B cell (primary cell): ENCODE results near the gene SH3RF1. TPM values are rescaled to one million over a fixed set of nuclear protein-coding genes. Genes with fewer than 3 reads are reported as not detected.

ENCODE experiments used
- ATAC-seq: fragments of 200-7000 bp; cut with Tn5 transposase; one replicate; pipeline ENCODE4 v1.10.0; 2021; ENCODE audit warnings: low read depth, mild to moderate bottlenecking, moderate number of reproducible peaks, moderate library complexity
- CTCF ChIA-PET: fragments of 350-600 bp; sonication (Branson Sonifier 250); formaldehyde crosslinking; loops from one replicate; lab custom pipeline; 2021; ENCODE audit warnings: antibody characterized with exemption, inconsistent platforms; lab: Charles Lee
- POLR2A ChIA-PET: fragments of 350-600 bp; sonication (Branson Sonifier 250); formaldehyde crosslinking; loops from one replicate; lab custom pipeline; 2021; ENCODE audit warnings: antibody characterized with exemption; lab: Charles Lee
- DNase-seq: peaks from one replicate; pipeline ENCODE4 v3.0.0; 2013
- H2AFZ ChIP-seq: 2 replicates; pipeline ENCODE4 v1.6.1; 2012; ENCODE audit warnings: mild to moderate bottlenecking, low read depth, low read length; ENCODE audit not compliant: insufficient read depth, poor library complexity, severe bottlenecking
- H3K27ac ChIP-seq, 2 donors: 1 replicate in 1 of 2; 2 replicates in 1 of 2; pipeline ENCODE4 v1.5.1; 2012 to 2013; ENCODE audit warnings: low read length in 2 of 2, mild to moderate bottlenecking in 2 of 2, moderate library complexity in 1 of 2
- H3K27me3 ChIP-seq, 4 experiments: fragments of 200-600 bp in 1 of 4; sonication (generic) in 1 of 4; replicated peaks in 1 of 4; 1 replicate in 2 of 4; 2 replicates in 2 of 4; pipeline versions ENCODE4 v1.6.1 to v1.7.0; 2013 to 2016; ENCODE audit warnings: low read length in 3 of 4, mild to moderate bottlenecking in 2 of 4, mixed read lengths in 1 of 4, moderate library complexity in 1 of 4; ENCODE audit not compliant: insufficient read depth in 4 of 4, control insufficient read depth in 3 of 4; ENCODE audit errors: control extremely low read depth in 1 of 4
- H3K36me3 ChIP-seq, 2 experiments: replicated peaks in 1 of 2; 1 replicate in 1 of 2; 2 replicates in 1 of 2; pipeline versions ENCODE4 v1.6.1 to v1.7.1; 2013; ENCODE audit warnings: low read length in 1 of 2; ENCODE audit not compliant: insufficient read depth in 2 of 2, control insufficient read depth in 1 of 2; ENCODE audit errors: control extremely low read depth in 1 of 2, extremely low read depth in 1 of 2
- H3K4me1 ChIP-seq, 2 donors: fragments of 200-600 bp in 1 of 2; sonication (generic) in 1 of 2; 1 replicate in 1 of 2; 2 replicates in 1 of 2; pipeline versions ENCODE4 v1.5.1 to v1.6.1; 2013 to 2017; ENCODE audit warnings: low read length in 2 of 2; ENCODE audit not compliant: control insufficient read depth in 2 of 2, insufficient read depth in 2 of 2
- H3K4me2 ChIP-seq: replicated peaks from 2 replicates; pipeline ENCODE3; 2012; ENCODE audit warnings: mild to moderate bottlenecking, low read depth, low read length; ENCODE audit not compliant: poor library complexity, severe bottlenecking
- H3K4me3 ChIP-seq, 5 experiments: fragments of 200-600 bp in 1 of 5; sonication (generic) in 1 of 5; 1 replicate in 3 of 5; 2 replicates in 2 of 5; pipeline versions ENCODE4 v1.5.1 to v1.7.0; 2011 to 2016; ENCODE audit warnings: low read length in 4 of 5, mild to moderate bottlenecking in 4 of 5, low read depth in 2 of 5, control low read depth in 1 of 5, moderate library complexity in 1 of 5; ENCODE audit not compliant: insufficient read depth in 1 of 5; ENCODE audit errors: control extremely low read depth in 1 of 5, extremely low read depth in 1 of 5
- H3K79me2 ChIP-seq: fragments of 200-600 bp; sonication (generic); one replicate; pipeline ENCODE4 v1.6.0; 2016; ENCODE audit warnings: low read length; ENCODE audit not compliant: control insufficient read depth, insufficient read depth
- H3K9ac ChIP-seq: fragments of 200-600 bp; sonication (generic); 2 replicates; pipeline ENCODE4 v1.6.1; 2017; ENCODE audit warnings: mild to moderate bottlenecking, low read length, moderate library complexity
- H3K9me3 ChIP-seq, 3 donors: one replicate each; pipeline versions ENCODE4 v1.6.1 to v1.7.1; 2013; ENCODE audit warnings: low read length in 2 of 3; ENCODE audit not compliant: control insufficient read depth in 2 of 3, insufficient read depth in 1 of 3; ENCODE audit errors: control extremely low read depth in 1 of 3
- H4K20me1 ChIP-seq: 2 replicates; pipeline ENCODE4 v1.6.0; 2012; ENCODE audit warnings: mild to moderate bottlenecking, low read length; ENCODE audit not compliant: insufficient read depth, control insufficient read depth, poor library complexity, severe bottlenecking
- H3K27ac Mint-ChIP-seq: one replicate; pipeline ENCODE4 v1.8.0; 2021; ENCODE audit warnings: mixed read lengths
- H3K27me3 Mint-ChIP-seq: one replicate; pipeline ENCODE4 v1.8.0; 2021; ENCODE audit warnings: mixed read lengths
- H3K4me1 Mint-ChIP-seq: one replicate; pipeline ENCODE4 v1.8.0; 2021; ENCODE audit warnings: mixed read lengths
- H3K4me3 Mint-ChIP-seq: one replicate; pipeline ENCODE4 v1.8.0; 2021; ENCODE audit warnings: mixed read lengths
- H3K9me3 Mint-ChIP-seq: one replicate; pipeline ENCODE4 v1.8.0; 2022; ENCODE audit warnings: mixed read lengths; ENCODE audit not compliant: insufficient read depth
- CTCF ChIP-seq: fragments of 200-600 bp; IDR thresholded peaks from one replicate; pipeline ENCODE4 v1.8.0; 2022; ENCODE audit warnings: antibody characterized with exemption, mild to moderate bottlenecking
- EZH2 ChIP-seq: IDR thresholded peaks from 2 replicates; pipeline ENCODE4 v1.6.1; 2012; ENCODE audit warnings: borderline replicate concordance, low read depth, mild to moderate bottlenecking, moderate library complexity, low read length; ENCODE audit not compliant: insufficient read depth, poor library complexity, severe bottlenecking
- WGBS: methylation state at CpG from one replicate; pipeline ENCODE4 v1.1.5; 2013; ENCODE audit warnings: missing lambda C conversion rate; ENCODE audit not compliant: insufficient coverage; 5-methylcytosine and 5-hydroxymethylcytosine counted together
- intact Hi-C: fragments of 100-400 bp; cut with micrococcal nuclease; formaldehyde crosslinking; loops from one replicate; pipeline ENCODE4 v1.10.0; 2022
- polyA plus RNA-seq: library from polyadenylated mRNA; depleted of rRNA; stranded (reverse); fragments of >200 nt; gene quantifications from 2 replicates; pipeline ENCODE4 v1.2.3, GENCODE V29; 2012
- total RNA-seq, 2 donors: library from RNA; stranded (reverse); fragments of 120-200 nt in 1 of 2; gene quantifications; 1 replicate in 1 of 2; 2 replicates in 1 of 2; pipeline versions ENCODE4 v1.2.3 to v1.2.4, GENCODE V29; 2013 to 2022

SH3RF1 gene
- total and polyA plus RNA-seq, 2 donors (not counting 1 experiment from before 2014, with no cell fraction given): 2.0 to 5.4 TPM

- WGBS: 87% methylated on average over 2 of the region's 2 CpGs
- Histone ChIP-seq H3K4me3 (no peak overlapping the region), H3K4me2 (no peak overlapping the region), H2AFZ (no peak overlapping the region), H4K20me1 (no peaks in the 10 kb centered on the region), H3K9me3 (no peaks in the 10 kb centered on the region), H3K27ac (no peak overlapping the region), H3K79me2 (no peaks in the 10 kb centered on the region), H3K9ac (no peak overlapping the region), H3K4me1 (peaks cover 15 to 16% of the 10 kb centered on the region in 2 donors), H3K36me3 (no peaks in the 10 kb centered on the region), H3K27me3 (peaks cover 0 to 3% (median 0%) of the 10 kb centered on the region in 4 experiments)
- ATAC-seq (no peak), DNase-seq (no peak)
- intact Hi-C loops: loop anchor here (10.0 kb wide), 1 partner anchor 340 kb away; the partner anchor contains the start of gene NEK1
- Mint-ChIP-seq H3K27me3 (no peaks in the 10 kb centered on the region), H3K4me3 (no peak overlapping the region), H3K9me3 (no peaks in the 10 kb centered on the region), H3K27ac (no peak overlapping the region), H3K4me1 (peaks cover 18% of the 10 kb centered on the region)
- no peak for TF ChIP-seq EZH2
- no peak for TF ChIP-seq CTCF
- ChIA-PET CTCF (no interaction called here), POLR2A (no interaction called here)
Measured at GRCh38 chr4:169275180-169275579, 4.4 kb upstream of the SH3RF1 start.

- Histone ChIP-seq H3K4me1 (peaks cover 23 to 26% of the 10 kb centered on the region in 2 donors), H3K9me3 (no peaks in the 10 kb centered on the region), H3K9ac (no peak overlapping the region), H3K4me3 (no peak overlapping the region), H3K79me2 (no peaks in the 10 kb centered on the region), H3K27ac (no peak overlapping the region), H3K36me3 (no peaks in the 10 kb centered on the region), H3K4me2 (no peak overlapping the region), H2AFZ (no peak overlapping the region), H3K27me3 (peaks cover 0 to 3% (median 0%) of the 10 kb centered on the region in 4 experiments), H4K20me1 (no peaks in the 10 kb centered on the region)
- no peak for TF ChIP-seq EZH2
- TF ChIP-seq CTCF: no peak
- no CpG with 5 or more reads among the region's 3 CpGs for WGBS
- ATAC-seq (no peak), DNase-seq (no peak)
- no peak overlapping the region for H3K4me3 Mint-ChIP-seq
- no peaks in the 10 kb centered on the region for H3K27me3 Mint-ChIP-seq
- H3K4me1 Mint-ChIP-seq: peaks cover 27% of the 10 kb centered on the region
- intact Hi-C loops: loop anchor here (10.0 kb wide), 1 partner anchor 341 kb away; the partner anchor contains the start of gene NEK1
- ChIA-PET CTCF (no interaction called here), POLR2A (no interaction called here)
- H3K27ac Mint-ChIP-seq: no peak overlapping the region
- no peaks in the 10 kb centered on the region for H3K9me3 Mint-ChIP-seq
Measured at GRCh38 chr4:169274033-169274432, 3.3 kb upstream of the SH3RF1 start.
